Fibroblast of the aortic adventitia (primary cell): ENCODE results near the gene FSIP1. TPM values are rescaled to one million over a fixed set of nuclear protein-coding genes. Genes with fewer than 3 reads are reported as not detected.
A peak's percentile ranks its signal among the peaks of the same experiment; 100 is the strongest.

Experiments
- DNase-seq: peaks from one replicate; pipeline ENCODE4 v3.0.0-alpha.2; 2010; ENCODE audit warnings: low read depth
- H3K4me3 ChIP-seq: 2 replicates; pipeline ENCODE4 v1.5.1; 2011; ENCODE audit warnings: low read depth, mild to moderate bottlenecking, control low read depth, low read length, moderate library complexity
- total RNA-seq: library from RNA; depleted of rRNA; stranded (reverse); fragments of >200 nt; gene quantifications from 2 replicates; pipeline ENCODE4 v1.2.3, GENCODE V29; 2012; ENCODE audit warnings: low replicate concordance
- TF ChIP-seq, protein P1 (sequence below): IDR thresholded peaks from 2 replicates; pipeline ENCODE4 v1.5.1; 2011; ENCODE audit warnings: mild to moderate bottlenecking, low read length, control low read depth, inconsistent platforms; ENCODE audit not compliant: insufficient read depth

Gene FSIP1
- total RNA-seq, 1 donor = 4.2 TPM

- TF ChIP-seq, protein P1, sequence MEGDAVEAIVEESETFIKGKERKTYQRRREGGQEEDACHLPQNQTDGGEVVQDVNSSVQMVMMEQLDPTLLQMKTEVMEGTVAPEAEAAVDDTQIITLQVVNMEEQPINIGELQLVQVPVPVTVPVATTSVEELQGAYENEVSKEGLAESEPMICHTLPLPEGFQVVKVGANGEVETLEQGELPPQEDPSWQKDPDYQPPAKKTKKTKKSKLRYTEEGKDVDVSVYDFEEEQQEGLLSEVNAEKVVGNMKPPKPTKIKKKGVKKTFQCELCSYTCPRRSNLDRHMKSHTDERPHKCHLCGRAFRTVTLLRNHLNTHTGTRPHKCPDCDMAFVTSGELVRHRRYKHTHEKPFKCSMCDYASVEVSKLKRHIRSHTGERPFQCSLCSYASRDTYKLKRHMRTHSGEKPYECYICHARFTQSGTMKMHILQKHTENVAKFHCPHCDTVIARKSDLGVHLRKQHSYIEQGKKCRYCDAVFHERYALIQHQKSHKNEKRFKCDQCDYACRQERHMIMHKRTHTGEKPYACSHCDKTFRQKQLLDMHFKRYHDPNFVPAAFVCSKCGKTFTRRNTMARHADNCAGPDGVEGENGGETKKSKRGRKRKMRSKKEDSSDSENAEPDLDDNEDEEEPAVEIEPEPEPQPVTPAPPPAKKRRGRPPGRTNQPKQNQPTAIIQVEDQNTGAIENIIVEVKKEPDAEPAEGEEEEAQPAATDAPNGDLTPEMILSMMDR = no peak
- no peak overlapping the region for H3K4me3 ChIP-seq
- no peak for DNase-seq
Observed at GRCh38 chr15:39589193-39589814, 193.3 kb downstream of the FSIP1 start.

GRCh38 chr15:39588531-39589192, 194.0 kb downstream of the FSIP1 start:
- DNase-seq = peak; percentile 34
- no peak overlapping the region for H3K4me3 ChIP-seq
- TF ChIP-seq, protein P1 = no peak

DNA sequence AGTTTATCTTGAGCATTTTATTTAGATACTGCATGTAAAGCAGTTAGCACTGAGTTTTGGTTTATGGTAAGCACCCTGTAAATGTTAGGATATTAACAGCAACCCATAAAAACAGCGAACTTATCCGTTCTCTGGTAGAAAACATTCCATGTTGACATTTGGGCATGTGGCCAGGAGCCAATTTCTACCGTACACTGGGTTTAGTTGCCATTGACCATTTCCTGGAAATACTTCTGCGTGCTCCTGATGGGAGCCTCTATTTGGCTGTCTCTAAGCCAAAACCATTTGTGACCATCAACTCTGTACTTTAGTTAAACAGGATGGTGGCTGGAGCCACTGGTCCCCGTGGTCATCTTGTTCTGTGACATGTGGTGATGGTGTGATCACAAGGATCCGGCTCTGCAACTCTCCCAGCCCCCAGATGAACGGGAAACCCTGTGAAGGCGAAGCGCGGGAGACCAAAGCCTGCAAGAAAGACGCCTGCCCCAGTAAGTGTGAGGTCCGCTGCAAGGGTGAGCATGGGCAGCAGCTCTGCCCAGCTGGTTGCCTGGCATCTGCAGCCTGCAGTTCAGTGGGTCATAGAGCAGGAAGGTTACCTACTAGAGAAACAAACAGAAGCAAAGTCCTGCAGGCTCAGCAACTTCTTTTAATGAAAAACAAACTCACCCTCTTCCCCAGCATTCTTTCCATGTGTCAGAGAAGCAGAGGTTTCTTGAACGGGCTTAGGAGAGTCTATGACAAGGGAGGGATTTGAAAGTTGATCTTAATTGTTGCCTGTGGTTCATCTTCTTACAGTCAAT, 194.7 kb downstream of the FSIP1 start:
- TF ChIP-seq, protein P1 = no peak
- peak; percentile 45 for DNase-seq
- H3K4me3 ChIP-seq = no peak overlapping the region

GRCh38 chr15:39587096-39587721, 195.4 kb downstream of the FSIP1 start:
- no peak overlapping the region for H3K4me3 ChIP-seq
- peak; percentile 34 for DNase-seq
- TF ChIP-seq, protein P1 = no peak

GRCh38 chr15:39586387-39587095, 196.1 kb downstream of the FSIP1 start:
- peak overlapping the region; percentile 0 for H3K4me3 ChIP-seq
- DNase-seq = peak; percentile 62
- TF ChIP-seq, protein P1 = no peak

DNA sequence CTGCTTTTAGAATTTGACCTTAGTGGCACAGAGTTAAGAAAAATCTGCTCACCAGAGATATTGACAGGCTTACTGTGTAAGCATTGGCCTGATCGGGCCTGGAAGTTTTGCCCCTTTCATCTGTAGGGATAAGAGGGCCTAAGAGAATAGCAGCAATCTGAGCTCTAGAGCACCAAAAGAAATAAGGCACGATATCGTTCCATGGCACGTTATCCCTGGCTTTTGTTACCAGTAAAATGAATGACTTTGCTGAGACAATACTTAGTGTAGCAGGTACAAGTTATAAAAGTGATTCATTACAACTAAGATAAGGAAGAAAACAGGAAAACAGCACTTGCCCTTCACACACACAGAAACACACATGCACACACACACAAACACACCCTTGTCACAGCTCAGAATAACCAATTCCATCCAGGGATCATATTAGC, 196.8 kb downstream of the FSIP1 start:
- TF ChIP-seq, protein P1 = no peak
- peak overlapping the region; percentile 58 for H3K4me3 ChIP-seq
- DNase-seq = peak; percentile 24
